MM.1S (cell line): ENCODE results near the gene RSRC1.
"Not testable (repeated sequence)": the region's sequence is repeated elsewhere in the genome, so short reads cannot be mapped to it uniquely, and the experiment has no call there.

ENCODE experiments used
- EZH2 ChIP-seq: fragments of 300-600 bp; sonication (generic); optimal IDR thresholded peaks from 2 replicates; pipeline ENCODE3; 2017; ENCODE audit warnings: low read depth, mild to moderate bottlenecking, antibody characterized with exemption, low read length, mixed read lengths
- TF ChIP-seq, protein P1 (sequence below): fragments of 300-600 bp; sonication (generic); IDR thresholded peaks from 2 replicates; pipeline ENCODE4 v1.5.1; 2016; ENCODE audit warnings: antibody characterized with exemption, low read length, mixed read lengths

DNA sequence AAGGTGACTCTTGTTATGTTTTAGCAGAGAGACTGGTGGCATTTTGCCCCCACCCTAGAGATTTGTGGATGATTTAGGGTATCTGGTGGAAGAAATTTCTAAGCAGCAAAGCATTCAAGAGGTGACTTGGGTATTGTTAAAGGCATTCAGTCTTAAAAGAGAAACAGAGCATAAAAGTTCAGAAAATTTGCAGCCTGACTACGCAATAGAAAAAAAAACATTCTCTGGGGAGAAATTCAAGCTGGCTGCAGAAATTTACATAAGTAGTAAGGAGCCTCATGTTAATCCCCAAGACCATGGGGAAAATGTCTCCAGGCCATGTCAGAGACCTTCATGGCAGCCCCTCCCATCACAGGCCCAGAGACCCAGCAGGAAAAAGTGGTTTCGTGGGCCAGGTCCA, 231.1 kb downstream of the RSRC1 start:
- TF ChIP-seq, protein P1, sequence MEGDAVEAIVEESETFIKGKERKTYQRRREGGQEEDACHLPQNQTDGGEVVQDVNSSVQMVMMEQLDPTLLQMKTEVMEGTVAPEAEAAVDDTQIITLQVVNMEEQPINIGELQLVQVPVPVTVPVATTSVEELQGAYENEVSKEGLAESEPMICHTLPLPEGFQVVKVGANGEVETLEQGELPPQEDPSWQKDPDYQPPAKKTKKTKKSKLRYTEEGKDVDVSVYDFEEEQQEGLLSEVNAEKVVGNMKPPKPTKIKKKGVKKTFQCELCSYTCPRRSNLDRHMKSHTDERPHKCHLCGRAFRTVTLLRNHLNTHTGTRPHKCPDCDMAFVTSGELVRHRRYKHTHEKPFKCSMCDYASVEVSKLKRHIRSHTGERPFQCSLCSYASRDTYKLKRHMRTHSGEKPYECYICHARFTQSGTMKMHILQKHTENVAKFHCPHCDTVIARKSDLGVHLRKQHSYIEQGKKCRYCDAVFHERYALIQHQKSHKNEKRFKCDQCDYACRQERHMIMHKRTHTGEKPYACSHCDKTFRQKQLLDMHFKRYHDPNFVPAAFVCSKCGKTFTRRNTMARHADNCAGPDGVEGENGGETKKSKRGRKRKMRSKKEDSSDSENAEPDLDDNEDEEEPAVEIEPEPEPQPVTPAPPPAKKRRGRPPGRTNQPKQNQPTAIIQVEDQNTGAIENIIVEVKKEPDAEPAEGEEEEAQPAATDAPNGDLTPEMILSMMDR = not testable (repeated sequence)
- TF ChIP-seq EZH2 = not testable (repeated sequence)
